ENCODE results near the gene RAB9B.
"Not testable (repeated sequence)": the region's sequence is repeated elsewhere in the genome, so short reads cannot be mapped to it uniquely, and the experiment has no call there.

The RAB9B gene

GRCh38 chrX:103831803-103832544 lies at the start of gene RAB9B:
Gene RAB9B (minus strand): TSS chrX:103832257. CDS start chrX:103825784, 6,473 bp downstream.
- peak; percentile 37 for DNase-seq

- no peak for DNase-seq
Measured at GRCh38 chrX:103879339-103879738, 47.3 kb upstream of the RAB9B start.

- DNase-seq = no peak
Measured at GRCh38 chrX:103878466-103879122, 46.5 kb upstream of the RAB9B start.

- no peak for DNase-seq
Measured at GRCh38 chrX:103877571-103877970, 45.5 kb upstream of the RAB9B start.

GRCh38 chrX:103864886-103865534 lies 33.0 kb upstream of the RAB9B start:
- DNase-seq = no peak

- no peak for DNase-seq
Measured at GRCh38 chrX:103864149-103864548, 32.1 kb upstream of the RAB9B start.

GRCh38 chrX:103861200-103861599 lies 29.1 kb upstream of the RAB9B start:
- no peak for DNase-seq

GRCh38 chrX:103849558-103849957 lies 17.5 kb upstream of the RAB9B start:
- no peak for DNase-seq

GRCh38 chrX:103847174-103847870 lies 15.3 kb upstream of the RAB9B start:
- DNase-seq = no peak

- no peak for DNase-seq
Measured at GRCh38 chrX:103846386-103846785, 14.3 kb upstream of the RAB9B start.

- peak; percentile 62 for DNase-seq
Measured at GRCh38 chrX:103845165-103845653, 13.2 kb upstream of the RAB9B start.

- DNase-seq = no peak
Measured at GRCh38 chrX:103839404-103839803, 7.3 kb upstream of the RAB9B start.

- peak; percentile 76 for DNase-seq
Measured at GRCh38 chrX:103831342-103831802, 685 bp downstream of the RAB9B start.

- DNase-seq = no peak
Measured at GRCh38 chrX:103830848-103831247, 1.2 kb downstream of the RAB9B start.

- DNase-seq = no peak
Measured at GRCh38 chrX:103828529-103828928, 3.5 kb downstream of the RAB9B start.

GRCh38 chrX:103825881-103826280 lies 6.2 kb downstream of the RAB9B start:
- no peak for DNase-seq

GRCh38 chrX:103823591-103823990 lies 8.5 kb downstream of the RAB9B start:
- DNase-seq = no peak

- DNase-seq = not testable (repeated sequence)
Measured at GRCh38 chrX:103820802-103821201, 11.3 kb downstream of the RAB9B start.

GRCh38 chrX:103818842-103819619 lies 13.0 kb downstream of the RAB9B start:
- no peak for DNase-seq

- DNase-seq = peak; percentile 36
Measured at GRCh38 chrX:103817502-103817901, 14.6 kb downstream of the RAB9B start.

GRCh38 chrX:103817101-103817500 lies 15.0 kb downstream of the RAB9B start:
- not testable (repeated sequence) for DNase-seq

- DNase-seq = no peak
Measured at GRCh38 chrX:103811858-103812257, 20.2 kb downstream of the RAB9B start.

All from CD4-positive, alpha-beta T cell treated with Interleukin-17A for 4 hours (primary cell).